HuH-7.5 (cell line): Measurements from ENCODE around the gene TMEM121.

Experiments
- DNase-seq: peaks from one replicate; pipeline ENCODE4 v3.0.0; 2011; ENCODE audit warnings: low spot score

The TMEM121 gene

GRCh38 chr14:105525861-105526775, at the start of gene TMEM121:
Gene TMEM121, plus strand, starts transcription at chr14:105526583. Its CDS starts 2,252 bp downstream, at chr14:105528835.
- DNase-seq = peak; percentile 49

GRCh38 chr14:105476831-105477659, 49.3 kb upstream of the TMEM121 start:
- no peak for DNase-seq

GRCh38 chr14:105477660-105478397, 48.6 kb upstream of the TMEM121 start:
- DNase-seq = no peak

- DNase-seq = no peak
Observed at GRCh38 chr14:105478398-105479251, 47.8 kb upstream of the TMEM121 start.

- no peak for DNase-seq
Observed at GRCh38 chr14:105479431-105480158, 46.8 kb upstream of the TMEM121 start.

GRCh38 chr14:105480199-105480746, 46.1 kb upstream of the TMEM121 start:
- DNase-seq = no peak

GRCh38 chr14:105480807-105481801, 45.3 kb upstream of the TMEM121 start:
- DNase-seq = peak; percentile 98

GRCh38 chr14:105481886-105482457, 44.4 kb upstream of the TMEM121 start:
- DNase-seq = peak; percentile 98

GRCh38 chr14:105482486-105483110, 43.8 kb upstream of the TMEM121 start:
- no peak for DNase-seq

- no peak for DNase-seq
Observed at GRCh38 chr14:105483300-105484068, 42.9 kb upstream of the TMEM121 start.

GRCh38 chr14:105484069-105484996, 42.0 kb upstream of the TMEM121 start:
- DNase-seq = no peak

- DNase-seq = no peak
Observed at GRCh38 chr14:105484997-105485393, 41.4 kb upstream of the TMEM121 start.

GRCh38 chr14:105485739-105486162, 40.6 kb upstream of the TMEM121 start:
- peak; percentile 88 for DNase-seq

- DNase-seq = no peak
Observed at GRCh38 chr14:105486163-105486973, 40.0 kb upstream of the TMEM121 start, which contains the start of gene CRIP1. Gene CRIP1, plus strand, starts transcription at chr14:105486886. Its CDS starts 374 bp downstream, at chr14:105487260.

- DNase-seq = no peak
Observed at GRCh38 chr14:105486974-105487448, 39.4 kb upstream of the TMEM121 start.
